Central memory CD8-positive, alpha-beta T cell (primary cell): Measurements from ENCODE around the gene SPATS1.
"Not testable (repeated sequence)": the region's sequence is repeated elsewhere in the genome, so short reads cannot be mapped to it uniquely, and the experiment has no call there.

ENCODE experiments used
- ATAC-seq: fragments of 150-1000 bp; cut with Tn5 transposase; replicated peaks from 2 replicates; pipeline ENCODE4 v1.10.0; 2022; ENCODE audit warnings: mild to moderate bottlenecking, moderate FRiP score, moderate number of reproducible peaks; ENCODE audit not compliant: poor library complexity, severe bottlenecking; ENCODE audit errors: extremely low read depth
- DNase-seq, 2 donors: peaks; one replicate each; pipeline ENCODE4 v3.0.0; 2021; ENCODE audit warnings: low spot score in 2 of 2
- H3K27ac Mint-ChIP-seq: one replicate; pipeline ENCODE4 v1.8.0; 2022; ENCODE audit warnings: low read depth, mild to moderate bottlenecking, moderate library complexity, mixed read lengths
- H3K27me3 Mint-ChIP-seq: one replicate; pipeline ENCODE4 v1.8.0; 2022; ENCODE audit warnings: mixed read lengths
- H3K36me3 Mint-ChIP-seq: one replicate; pipeline ENCODE4 v1.8.0; 2022; ENCODE audit warnings: mild to moderate bottlenecking, moderate library complexity, mixed read lengths; ENCODE audit not compliant: insufficient read depth
- H3K4me1 Mint-ChIP-seq: one replicate; pipeline ENCODE4 v1.8.0; 2022; ENCODE audit warnings: mixed read lengths
- H3K4me3 Mint-ChIP-seq: one replicate; pipeline ENCODE4 v1.8.0; 2022; ENCODE audit warnings: mild to moderate bottlenecking, moderate library complexity, mixed read lengths
- H3K9me3 Mint-ChIP-seq: one replicate; pipeline ENCODE4 v1.8.0; 2022; ENCODE audit warnings: mixed read lengths

SPATS1 gene

GRCh38 chr6:44315516-44315915, 26.9 kb upstream of the SPATS1 start:
- H3K4me1 Mint-ChIP-seq, result peaks cover 24% of the 10 kb centered on the region
- peaks cover 10% of the 10 kb centered on the region for H3K36me3 Mint-ChIP-seq
- ATAC-seq (no peak), DNase-seq (no peak)
- H3K27me3 Mint-ChIP-seq, result peaks cover 33% of the 10 kb centered on the region
- no peaks in the 10 kb centered on the region for H3K9me3 Mint-ChIP-seq
- H3K4me3 Mint-ChIP-seq, result no peak overlapping the region
- no peak overlapping the region for H3K27ac Mint-ChIP-seq

DNA sequence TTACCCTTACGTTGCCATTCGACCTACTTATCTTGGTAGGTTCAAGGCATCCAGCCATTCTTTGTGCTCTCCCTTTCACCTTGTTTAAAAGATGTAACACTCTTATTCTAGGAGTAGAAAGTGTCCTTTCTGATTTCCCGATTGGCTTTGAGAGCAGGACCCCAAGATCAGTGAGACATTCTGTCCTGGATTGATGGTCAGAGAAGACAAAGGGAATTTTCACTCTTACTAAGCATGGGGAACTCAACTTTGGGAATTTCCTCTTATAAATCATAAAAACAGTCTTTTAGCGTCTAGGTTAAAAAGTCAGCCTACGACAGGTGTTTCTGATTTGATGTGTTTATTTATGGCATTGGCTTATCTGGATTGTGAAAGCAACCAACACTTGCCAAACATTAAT, 26.5 kb upstream of the SPATS1 start:
- H3K36me3 Mint-ChIP-seq, result peaks cover 9% of the 10 kb centered on the region
- ATAC-seq, result no peak
- no peak overlapping the region for H3K4me3 Mint-ChIP-seq
- no peak for DNase-seq
- peaks cover 38% of the 10 kb centered on the region for H3K27me3 Mint-ChIP-seq
- peaks cover 24% of the 10 kb centered on the region for H3K4me1 Mint-ChIP-seq
- no peak overlapping the region for H3K27ac Mint-ChIP-seq
- H3K9me3 Mint-ChIP-seq, result no peaks in the 10 kb centered on the region

- ATAC-seq, result no peak
- no peak for DNase-seq
- H3K4me1 Mint-ChIP-seq, result peaks cover 23% of the 10 kb centered on the region
- H3K27me3 Mint-ChIP-seq, result peaks cover 43% of the 10 kb centered on the region
- H3K36me3 Mint-ChIP-seq, result peaks cover 9% of the 10 kb centered on the region
- no peak overlapping the region for H3K4me3 Mint-ChIP-seq
- H3K27ac Mint-ChIP-seq, result no peak overlapping the region
- H3K9me3 Mint-ChIP-seq, result no peaks in the 10 kb centered on the region
Observed at GRCh38 chr6:44316481-44316880, 26.0 kb upstream of the SPATS1 start.

DNA sequence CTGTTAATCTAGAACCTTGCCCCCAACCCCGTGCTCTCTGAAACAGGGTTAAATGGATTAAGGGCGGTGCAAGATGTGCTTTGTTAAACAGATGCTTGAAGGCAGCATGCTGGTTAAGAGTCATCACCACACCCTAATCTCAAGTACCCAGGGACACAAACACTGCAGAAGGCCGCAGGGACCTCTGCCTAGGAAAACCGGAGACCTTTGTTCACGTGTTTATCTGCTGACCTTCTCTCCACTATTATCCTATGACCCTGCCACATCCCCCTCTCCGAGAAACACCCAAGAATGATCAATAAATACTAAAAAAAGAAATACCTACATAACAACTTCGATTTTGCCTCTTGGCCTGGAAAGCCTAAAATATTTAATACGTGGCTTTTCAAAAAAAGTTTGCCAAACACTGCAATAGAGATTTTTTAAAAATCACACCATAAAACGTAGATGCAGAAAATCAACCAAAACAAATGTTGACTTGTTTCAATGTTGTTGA, 25.3 kb upstream of the SPATS1 start:
- not testable (repeated sequence) for ATAC-seq, H3K4me3 Mint-ChIP-seq, H3K27ac Mint-ChIP-seq, H3K36me3 Mint-ChIP-seq, DNase-seq, H3K9me3 Mint-ChIP-seq
- peaks cover 43% of the 10 kb centered on the region for H3K27me3 Mint-ChIP-seq
- H3K4me1 Mint-ChIP-seq, result peaks cover 16% of the 10 kb centered on the region

- Mint-ChIP-seq H3K27me3 (peaks cover 43% of the 10 kb centered on the region), H3K27ac (no peak overlapping the region), H3K9me3 (no peaks in the 10 kb centered on the region), H3K4me1 (no peaks in the 10 kb centered on the region), H3K4me3 (no peak overlapping the region), H3K36me3 (no peaks in the 10 kb centered on the region)
- ATAC-seq (no peak), DNase-seq (no peak)
Observed at GRCh38 chr6:44321210-44321609, 21.2 kb upstream of the SPATS1 start.

DNA sequence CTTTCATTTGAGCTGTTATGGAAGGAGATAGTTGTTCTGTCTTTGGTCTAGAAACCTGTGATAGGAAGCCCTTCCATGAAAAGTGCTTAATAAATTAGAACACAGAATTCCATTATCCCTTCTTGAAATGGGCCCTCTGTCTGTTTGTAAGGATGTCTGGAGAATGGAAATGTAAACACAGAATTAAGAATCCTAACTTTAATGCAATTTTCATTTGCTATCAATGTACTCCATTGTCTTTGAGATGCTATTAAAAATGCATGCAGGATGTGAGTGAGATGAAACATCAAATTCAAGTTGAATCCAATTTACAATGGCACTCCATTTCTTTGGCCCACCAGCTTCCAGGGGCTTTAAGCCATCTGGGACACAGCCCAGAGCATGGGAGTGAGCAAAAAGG, 15.4 kb upstream of the SPATS1 start:
- DNase-seq, result no peak
- no peaks in the 10 kb centered on the region for H3K4me1 Mint-ChIP-seq
- no peak for ATAC-seq
- H3K4me3 Mint-ChIP-seq, result no peak overlapping the region
- no peak overlapping the region for H3K27ac Mint-ChIP-seq
- peaks cover 47% of the 10 kb centered on the region for H3K27me3 Mint-ChIP-seq
- no peaks in the 10 kb centered on the region for H3K36me3 Mint-ChIP-seq
- no peaks in the 10 kb centered on the region for H3K9me3 Mint-ChIP-seq

- H3K36me3 Mint-ChIP-seq, result no peaks in the 10 kb centered on the region
- H3K4me3 Mint-ChIP-seq, result no peak overlapping the region
- ATAC-seq, result no peak
- DNase-seq, result no peak
- no peak overlapping the region for H3K27ac Mint-ChIP-seq
- H3K9me3 Mint-ChIP-seq, result no peaks in the 10 kb centered on the region
- no peaks in the 10 kb centered on the region for H3K4me1 Mint-ChIP-seq
- H3K27me3 Mint-ChIP-seq, result peaks cover 54% of the 10 kb centered on the region
Observed at GRCh38 chr6:44327760-44328159, 14.7 kb upstream of the SPATS1 start.

GRCh38 chr6:44328203-44328602, 14.2 kb upstream of the SPATS1 start:
- H3K27ac Mint-ChIP-seq, result not testable (repeated sequence)

GRCh38 chr6:44329858-44330257, 12.6 kb upstream of the SPATS1 start:
- Mint-ChIP-seq H3K36me3 (no peaks in the 10 kb centered on the region), H3K27ac (no peak overlapping the region), H3K9me3 (no peaks in the 10 kb centered on the region), H3K4me3 (no peak overlapping the region), H3K27me3 (peaks cover 63% of the 10 kb centered on the region), H3K4me1 (no peaks in the 10 kb centered on the region)
- no peak for ATAC-seq
- DNase-seq, result no peak

More at GRCh38 chr6:44328203-44328602, 14.2 kb upstream of the SPATS1 start:
- H3K4me1 Mint-ChIP-seq, H3K9me3 Mint-ChIP-seq, DNase-seq, H3K4me3 Mint-ChIP-seq, H3K36me3 Mint-ChIP-seq, ATAC-seq: not testable (repeated sequence)
- H3K27me3 Mint-ChIP-seq, result peaks cover 58% of the 10 kb centered on the region

GRCh38 chr6:44332585-44332984, 9.9 kb upstream of the SPATS1 start:
- peaks cover 61% of the 10 kb centered on the region for H3K27me3 Mint-ChIP-seq
- no peak overlapping the region for H3K4me3 Mint-ChIP-seq
- no peaks in the 10 kb centered on the region for H3K36me3 Mint-ChIP-seq
- ATAC-seq, result no peak
- no peak overlapping the region for H3K27ac Mint-ChIP-seq
- no peak for DNase-seq
- no peaks in the 10 kb centered on the region for H3K4me1 Mint-ChIP-seq
- H3K9me3 Mint-ChIP-seq, result no peaks in the 10 kb centered on the region

DNA sequence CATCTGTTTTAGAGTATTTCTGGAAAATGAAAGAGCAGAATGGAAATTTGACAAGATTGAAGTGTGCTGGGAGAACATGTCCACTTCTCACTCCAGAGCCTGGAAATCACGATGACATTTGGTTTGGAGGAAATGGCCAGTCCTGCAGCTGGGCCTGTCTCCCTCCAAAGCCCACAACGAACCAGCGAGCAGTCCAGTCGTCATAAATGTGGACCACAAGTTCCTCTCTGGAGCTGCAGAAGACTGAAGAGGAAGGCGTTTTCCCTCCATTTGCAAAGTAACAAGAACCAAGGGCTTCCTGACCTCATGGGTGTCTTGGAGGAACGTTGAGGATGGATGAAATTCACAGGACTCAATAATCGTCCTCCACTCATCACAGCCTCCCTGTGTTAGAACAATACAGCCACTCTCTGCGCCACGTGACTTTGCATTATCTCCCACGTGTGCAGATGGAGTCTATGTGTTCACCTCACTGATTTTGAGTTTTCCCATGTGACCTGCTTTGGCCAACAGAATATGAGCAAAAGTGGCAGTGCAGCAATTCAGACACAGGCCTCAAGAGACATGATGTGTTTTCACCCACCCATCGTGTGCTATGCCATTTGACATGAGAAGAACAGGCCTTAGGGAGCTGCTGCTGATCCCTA, 9.1 kb upstream of the SPATS1 start:
- Mint-ChIP-seq H3K36me3 (no peaks in the 10 kb centered on the region), H3K27ac (no peak overlapping the region), H3K9me3 (no peaks in the 10 kb centered on the region), H3K27me3 (peaks cover 53% of the 10 kb centered on the region), H3K4me3 (no peak overlapping the region), H3K4me1 (no peaks in the 10 kb centered on the region)
- no peak for DNase-seq
- ATAC-seq, result no peak

- ATAC-seq (no peak), DNase-seq (no peak)
- no peaks in the 10 kb centered on the region for H3K9me3 Mint-ChIP-seq
- H3K4me3 Mint-ChIP-seq, result no peak overlapping the region
- H3K27me3 Mint-ChIP-seq, result peaks cover 48% of the 10 kb centered on the region
- H3K4me1 Mint-ChIP-seq, result no peaks in the 10 kb centered on the region
- H3K27ac Mint-ChIP-seq, result no peak overlapping the region
- no peaks in the 10 kb centered on the region for H3K36me3 Mint-ChIP-seq
Observed at GRCh38 chr6:44333942-44334341, 8.5 kb upstream of the SPATS1 start.

DNA sequence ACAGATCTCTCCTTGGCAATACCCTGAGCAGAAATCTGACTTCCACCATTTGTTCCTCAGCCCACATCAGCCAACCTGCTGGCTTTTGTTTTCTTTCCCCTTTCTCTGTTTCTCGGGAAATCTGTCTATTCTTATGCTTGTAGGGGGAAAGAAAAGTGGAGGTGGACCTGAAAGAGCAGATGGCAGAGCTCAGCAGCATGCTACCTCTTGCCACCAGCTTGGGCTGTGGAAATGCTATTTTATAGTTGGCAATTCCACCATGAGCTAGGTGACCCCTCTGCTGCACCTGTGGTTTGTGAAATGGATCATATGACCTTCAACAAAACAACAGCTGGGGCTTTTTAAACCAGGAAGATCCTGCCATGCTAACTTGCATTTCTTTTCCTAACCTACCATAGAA, 6.8 kb upstream of the SPATS1 start:
- Mint-ChIP-seq H3K9me3 (no peaks in the 10 kb centered on the region), H3K36me3 (no peaks in the 10 kb centered on the region), H3K27me3 (peaks cover 31% of the 10 kb centered on the region), H3K4me1 (no peaks in the 10 kb centered on the region), H3K27ac (no peak overlapping the region), H3K4me3 (no peak overlapping the region)
- DNase-seq, result no peak
- ATAC-seq, result no peak
